Testis (tissue), 3 donors: Measurements from ENCODE around the gene RUNX1. TPM values are rescaled to one million over a fixed set of nuclear protein-coding genes. Genes with fewer than 3 reads are reported as not detected.

ENCODE experiments used
- DNase-seq: peaks from one replicate; pipeline ENCODE4 v3.0.0-alpha.2; 2019
- H3K27ac ChIP-seq, 2 donors: fragments of 200-600 bp; sonication (generic); one replicate each; pipeline ENCODE4 v1.5.1; 2019
- H3K27me3 ChIP-seq: fragments of 200-600 bp; sonication (generic); one replicate; pipeline ENCODE4 v1.5.1; 2019
- H3K36me3 ChIP-seq: fragments of 200-600 bp; sonication (generic); one replicate; pipeline ENCODE4 v1.5.1; 2017; ENCODE audit warnings: low read depth; ENCODE audit errors: missing control alignments
- H3K4me1 ChIP-seq: fragments of 200-600 bp; sonication (generic); one replicate; pipeline ENCODE4 v1.5.1; 2019
- H3K4me3 ChIP-seq, 2 donors: fragments of 200-600 bp; sonication (generic); one replicate each; pipeline ENCODE4 v1.5.1; 2017 to 2019
- H3K9me3 ChIP-seq: fragments of 200-600 bp; sonication (generic); one replicate; pipeline ENCODE4 v1.5.1; 2017
- POLR2A ChIP-seq: fragments of 450-650 bp; IDR thresholded peaks from one replicate; pipeline ENCODE4 v1.6.1; 2017; ENCODE audit warnings: antibody characterized with exemption, mild to moderate bottlenecking, moderate library complexity
- WGBS, 2 donors: methylation state at CpG; one replicate each; pipeline ENCODE4 v1.1.5; 2018; 5-methylcytosine and 5-hydroxymethylcytosine counted together
- intact Hi-C: fragments of 100-400 bp; cut with DNase I; formaldehyde crosslinking; loops from one replicate; pipeline ENCODE4 v1.15.1; 2023; ENCODE audit warnings: low total_unique reads
- polyA plus RNA-seq: library from polyadenylated mRNA; stranded (reverse); fragments of 350-450 nt; fragmentation: Illumina TruSeq; extraction: RNeasy Lipid Tissue Mini Kit (QIAGEN cat#74804); gene quantifications from one replicate; pipeline ENCODE4 v1.2.3, GENCODE V29; 2014; ENCODE audit warnings: low read depth, low replicate concordance; ENCODE audit not compliant: insufficient read depth
- total RNA-seq, 2 donors: library from RNA; depleted of rRNA; stranded (reverse); fragments of >200 nt; gene quantifications; one replicate each; pipeline ENCODE4 v1.2.3, GENCODE V29; 2016
- TF ChIP-seq, protein P1 (sequence below), 3 experiments: fragments of 450-650 bp in 2 of 3; fragments of 200-600 bp in 1 of 3; sonication (generic) in 1 of 3; IDR thresholded peaks; one replicate each; pipeline ENCODE4 v1.5.1; 2016 to 2019; ENCODE audit warnings: antibody characterized with exemption in 3 of 3, mild to moderate bottlenecking in 2 of 3, moderate library complexity in 1 of 3

RUNX1 gene
- total and polyA plus RNA-seq, 3 donors from 2014 or later, result 11.1 to 28.7 (median 24.3) TPM

DNA sequence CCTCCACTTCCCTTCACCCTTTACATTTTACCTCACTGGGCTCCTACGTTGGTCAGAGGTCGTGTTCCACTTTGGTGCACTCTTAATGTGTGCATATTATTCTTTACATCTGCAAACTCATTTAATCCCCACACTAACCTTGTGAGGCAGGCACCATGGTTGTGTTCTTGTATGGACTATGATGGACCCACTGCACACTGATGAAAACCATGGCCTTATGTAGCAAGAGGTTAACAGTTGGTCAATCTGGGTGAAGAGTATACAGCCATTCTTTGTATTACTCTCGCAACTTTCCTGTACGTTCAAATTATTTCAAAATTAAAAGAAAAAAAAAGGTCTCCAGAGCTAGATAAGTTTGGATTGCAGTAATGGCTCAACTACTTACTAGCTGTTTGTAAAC is 78.5 kb downstream of the RUNX1 start:
- intact Hi-C loops, result no loop called here
- Histone ChIP-seq H3K27me3 (no peaks in the 10 kb centered on the region), H3K4me3 (no peak overlapping the region), H3K36me3 (no peaks in the 10 kb centered on the region), H3K27ac (no peak overlapping the region), H3K4me1 (no peaks in the 10 kb centered on the region), H3K9me3 (no peaks in the 10 kb centered on the region)
- no peak for DNase-seq
- WGBS, 2 donors, result 95 to 98% methylated on average over 4 of the region's 4 CpGs
- TF ChIP-seq, protein P1, sequence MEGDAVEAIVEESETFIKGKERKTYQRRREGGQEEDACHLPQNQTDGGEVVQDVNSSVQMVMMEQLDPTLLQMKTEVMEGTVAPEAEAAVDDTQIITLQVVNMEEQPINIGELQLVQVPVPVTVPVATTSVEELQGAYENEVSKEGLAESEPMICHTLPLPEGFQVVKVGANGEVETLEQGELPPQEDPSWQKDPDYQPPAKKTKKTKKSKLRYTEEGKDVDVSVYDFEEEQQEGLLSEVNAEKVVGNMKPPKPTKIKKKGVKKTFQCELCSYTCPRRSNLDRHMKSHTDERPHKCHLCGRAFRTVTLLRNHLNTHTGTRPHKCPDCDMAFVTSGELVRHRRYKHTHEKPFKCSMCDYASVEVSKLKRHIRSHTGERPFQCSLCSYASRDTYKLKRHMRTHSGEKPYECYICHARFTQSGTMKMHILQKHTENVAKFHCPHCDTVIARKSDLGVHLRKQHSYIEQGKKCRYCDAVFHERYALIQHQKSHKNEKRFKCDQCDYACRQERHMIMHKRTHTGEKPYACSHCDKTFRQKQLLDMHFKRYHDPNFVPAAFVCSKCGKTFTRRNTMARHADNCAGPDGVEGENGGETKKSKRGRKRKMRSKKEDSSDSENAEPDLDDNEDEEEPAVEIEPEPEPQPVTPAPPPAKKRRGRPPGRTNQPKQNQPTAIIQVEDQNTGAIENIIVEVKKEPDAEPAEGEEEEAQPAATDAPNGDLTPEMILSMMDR (IDR thresholded peaks at IDR 0.05), result no peak
- no peak for TF ChIP-seq POLR2A

DNA sequence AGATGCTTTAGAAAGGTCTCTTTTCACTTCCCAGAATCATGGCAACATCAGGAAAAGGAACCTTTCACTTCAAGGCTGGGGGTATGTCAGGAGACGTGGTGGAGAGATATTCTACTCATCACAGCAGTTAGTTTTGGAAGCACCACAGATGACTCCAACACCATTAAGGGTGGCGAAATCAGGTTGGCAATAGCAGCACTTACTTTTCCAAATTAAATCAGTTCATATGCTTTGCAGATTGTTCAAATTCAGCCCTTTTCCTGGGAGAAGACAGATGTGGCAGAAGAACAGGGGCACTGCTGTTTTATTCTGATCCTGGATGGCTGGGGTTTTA is 79.0 kb downstream of the RUNX1 start:
- Histone ChIP-seq H3K27ac (no peak overlapping the region), H3K4me1 (no peaks in the 10 kb centered on the region), H3K9me3 (no peaks in the 10 kb centered on the region), H3K36me3 (no peaks in the 10 kb centered on the region), H3K27me3 (no peaks in the 10 kb centered on the region), H3K4me3 (no peak overlapping the region)
- DNase-seq, result no peak
- TF ChIP-seq POLR2A, result no peak
- TF ChIP-seq, protein P1 (IDR thresholded peaks at IDR 0.05), result no peak
- intact Hi-C loops, result no loop called here
- 78 to 93% methylated on average over 2 of the region's 2 CpGs for WGBS, 2 donors

DNA sequence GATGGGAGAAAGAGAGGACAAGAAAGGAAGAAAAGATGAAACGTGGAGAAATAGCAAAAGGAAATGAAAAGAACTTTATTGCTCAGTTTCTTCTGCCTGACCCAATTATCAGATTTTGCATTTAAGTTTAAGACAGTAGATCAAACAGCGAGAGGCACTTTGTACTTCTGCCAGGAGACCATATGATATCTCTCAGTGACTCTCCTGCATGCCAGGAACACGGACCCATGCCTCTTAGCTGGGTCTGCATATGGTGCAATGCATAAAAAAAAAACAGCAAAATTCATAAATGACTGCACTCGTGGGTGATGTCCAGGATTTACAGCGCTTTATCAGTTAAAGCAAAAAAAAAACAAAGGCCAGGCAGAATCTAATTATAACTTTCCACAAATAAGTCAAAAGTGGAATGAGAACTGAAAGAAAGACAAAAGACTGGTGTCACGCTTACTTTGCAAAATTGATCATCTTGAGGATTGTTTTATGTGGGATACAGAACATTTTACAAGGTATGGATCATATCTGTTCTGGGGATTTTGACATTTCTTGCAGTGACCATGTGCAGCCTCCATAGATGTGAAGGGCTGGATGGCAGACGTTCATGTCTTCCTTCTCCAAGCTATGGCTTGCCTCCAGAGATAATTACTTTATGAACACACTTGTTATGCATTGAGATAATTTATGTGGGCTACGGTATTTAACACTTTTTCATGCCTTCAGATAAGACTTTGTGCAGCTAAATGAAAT is 79.5 kb downstream of the RUNX1 start:
- Histone ChIP-seq H3K27ac (no peak overlapping the region), H3K9me3 (no peaks in the 10 kb centered on the region), H3K36me3 (no peaks in the 10 kb centered on the region), H3K4me1 (no peaks in the 10 kb centered on the region), H3K27me3 (no peaks in the 10 kb centered on the region), H3K4me3 (no peak overlapping the region)
- no peak for TF ChIP-seq POLR2A
- TF ChIP-seq, protein P1 (IDR thresholded peaks at IDR 0.05), result no peak
- no peak for DNase-seq
- intact Hi-C loops, result no loop called here
- WGBS, 2 donors, result 59 to 61% methylated on average over 8 of the region's 8 CpGs

DNA sequence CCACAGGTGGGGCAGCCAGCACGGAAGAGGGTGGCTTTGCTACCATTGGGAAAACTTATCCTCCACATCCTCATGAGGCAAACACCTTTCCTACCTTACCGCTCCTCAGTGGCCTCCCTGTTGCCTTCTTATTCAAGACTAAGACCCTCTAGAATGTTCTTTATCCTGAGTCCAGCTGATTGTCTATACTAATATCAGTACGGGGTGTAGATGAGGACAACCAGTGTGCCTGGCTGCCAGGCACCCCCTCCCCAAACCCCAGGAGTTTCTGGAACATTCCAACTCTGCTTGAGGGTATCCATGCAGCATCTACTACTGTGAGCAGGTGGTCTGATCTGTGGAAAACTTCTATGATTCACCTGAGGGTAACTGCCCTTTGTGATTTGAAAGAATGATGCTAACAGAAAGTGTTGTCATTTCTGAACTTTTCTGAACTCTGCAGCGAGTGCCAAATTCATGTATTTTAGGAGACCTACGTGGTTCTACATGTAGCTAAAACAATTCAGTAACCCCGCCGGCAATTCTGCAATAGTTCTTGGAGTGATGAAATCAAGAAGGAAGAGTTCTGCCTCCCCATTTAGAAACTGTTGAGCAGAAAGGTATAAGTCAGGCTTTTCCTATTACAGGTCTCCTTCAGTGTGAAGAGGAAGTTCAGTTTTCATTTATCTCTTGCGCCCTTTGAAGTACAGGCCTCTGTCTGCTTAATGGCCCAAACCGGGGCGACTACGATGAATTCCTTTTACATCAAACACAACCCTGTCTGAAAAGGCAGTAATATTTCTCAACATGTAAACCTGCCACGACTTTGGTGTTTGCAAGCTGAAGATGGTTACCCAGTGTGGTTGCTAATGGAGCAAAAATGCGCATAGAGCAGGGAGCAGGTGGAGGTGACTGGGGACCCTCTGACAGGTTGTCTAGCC is 80.4 kb downstream of the RUNX1 start:
- H3K9me3 ChIP-seq, result no peaks in the 10 kb centered on the region
- no peak for DNase-seq
- no peak overlapping the region for H3K27ac ChIP-seq
- 84 to 87% methylated on average over 13 of the region's 13 CpGs for WGBS, 2 donors
- H3K4me1 ChIP-seq, result no peaks in the 10 kb centered on the region
- H3K36me3 ChIP-seq, result no peaks in the 10 kb centered on the region
- TF ChIP-seq, protein P1 (IDR thresholded peaks at IDR 0.05), result no peak
- TF ChIP-seq POLR2A, result no peak
- intact Hi-C loops, result no loop called here
- H3K4me3 ChIP-seq, result no peak overlapping the region
- no peaks in the 10 kb centered on the region for H3K27me3 ChIP-seq
